VCaP (cell line): ENCODE measurements around the gene INS.

ENCODE experiments used
- H3K27ac ChIP-seq: fragments of 450-650 bp; 2 replicates; pipeline ENCODE4 v1.5.1; 2017
- TF ChIP-seq, protein P1 (sequence below): fragments of 450-650 bp; conservative IDR thresholded peaks from 2 replicates; pipeline ENCODE4 v1.5.1; 2017; ENCODE audit warnings: mild to moderate bottlenecking, moderate library complexity

INS gene

DNA sequence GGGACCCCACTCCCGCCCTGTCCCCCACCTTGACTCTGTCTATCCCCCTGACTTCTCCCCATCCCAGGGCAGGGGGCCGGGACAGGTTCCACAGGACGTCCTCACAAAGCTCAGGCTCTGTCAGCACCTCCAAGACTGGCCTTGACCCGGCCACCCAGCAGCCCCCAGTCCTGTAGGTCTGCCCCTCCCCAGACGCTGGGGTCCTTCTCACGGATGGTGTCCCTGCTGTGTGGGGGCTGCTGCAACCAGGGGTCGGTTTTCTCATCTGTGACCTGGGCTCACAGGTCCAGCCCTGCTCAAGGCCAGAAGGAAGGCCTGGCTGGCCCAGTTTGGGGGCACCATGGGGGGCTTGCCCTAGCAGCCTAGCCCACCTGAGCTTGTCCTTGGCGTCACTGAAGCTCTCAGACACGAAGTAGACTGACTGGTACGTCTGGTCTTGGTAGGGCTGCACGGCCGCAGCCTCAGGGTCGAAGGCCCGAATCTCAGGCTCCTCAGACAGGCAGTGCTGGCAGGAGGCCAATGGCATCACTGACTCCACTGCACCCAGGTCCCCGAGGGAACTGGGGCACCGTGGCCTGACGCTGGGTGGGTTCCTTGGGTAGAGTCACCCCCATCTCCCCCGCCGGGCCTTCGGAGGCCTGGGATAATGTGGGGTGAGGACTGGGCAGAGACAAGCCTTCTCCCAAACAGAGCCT, 4.0 kb upstream of the INS start:
- TF ChIP-seq, protein P1, sequence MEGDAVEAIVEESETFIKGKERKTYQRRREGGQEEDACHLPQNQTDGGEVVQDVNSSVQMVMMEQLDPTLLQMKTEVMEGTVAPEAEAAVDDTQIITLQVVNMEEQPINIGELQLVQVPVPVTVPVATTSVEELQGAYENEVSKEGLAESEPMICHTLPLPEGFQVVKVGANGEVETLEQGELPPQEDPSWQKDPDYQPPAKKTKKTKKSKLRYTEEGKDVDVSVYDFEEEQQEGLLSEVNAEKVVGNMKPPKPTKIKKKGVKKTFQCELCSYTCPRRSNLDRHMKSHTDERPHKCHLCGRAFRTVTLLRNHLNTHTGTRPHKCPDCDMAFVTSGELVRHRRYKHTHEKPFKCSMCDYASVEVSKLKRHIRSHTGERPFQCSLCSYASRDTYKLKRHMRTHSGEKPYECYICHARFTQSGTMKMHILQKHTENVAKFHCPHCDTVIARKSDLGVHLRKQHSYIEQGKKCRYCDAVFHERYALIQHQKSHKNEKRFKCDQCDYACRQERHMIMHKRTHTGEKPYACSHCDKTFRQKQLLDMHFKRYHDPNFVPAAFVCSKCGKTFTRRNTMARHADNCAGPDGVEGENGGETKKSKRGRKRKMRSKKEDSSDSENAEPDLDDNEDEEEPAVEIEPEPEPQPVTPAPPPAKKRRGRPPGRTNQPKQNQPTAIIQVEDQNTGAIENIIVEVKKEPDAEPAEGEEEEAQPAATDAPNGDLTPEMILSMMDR = no peak
- no peak overlapping the region for H3K27ac ChIP-seq

DNA sequence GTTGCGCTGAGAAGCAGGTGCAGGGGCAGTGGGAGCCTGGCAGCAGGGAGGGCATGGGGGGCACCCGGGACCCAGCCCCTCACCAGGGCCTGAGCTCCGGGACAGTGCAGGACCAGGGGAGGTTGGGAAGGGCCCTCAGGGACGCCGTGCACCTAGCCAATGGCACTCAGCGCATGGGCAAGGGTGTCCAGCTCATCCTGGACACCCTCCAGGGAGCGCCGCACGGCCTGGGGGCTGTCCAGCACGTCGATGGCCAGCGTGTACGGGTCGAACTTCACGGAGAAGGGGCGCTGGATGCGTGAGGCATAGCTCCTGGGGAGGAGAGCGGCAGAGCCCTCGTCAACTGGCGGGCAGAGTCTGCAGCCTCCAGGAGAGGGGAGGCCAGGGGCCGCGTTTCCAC, 3.1 kb upstream of the INS start:
- TF ChIP-seq, protein P1 = no peak
- H3K27ac ChIP-seq = no peak overlapping the region

DNA sequence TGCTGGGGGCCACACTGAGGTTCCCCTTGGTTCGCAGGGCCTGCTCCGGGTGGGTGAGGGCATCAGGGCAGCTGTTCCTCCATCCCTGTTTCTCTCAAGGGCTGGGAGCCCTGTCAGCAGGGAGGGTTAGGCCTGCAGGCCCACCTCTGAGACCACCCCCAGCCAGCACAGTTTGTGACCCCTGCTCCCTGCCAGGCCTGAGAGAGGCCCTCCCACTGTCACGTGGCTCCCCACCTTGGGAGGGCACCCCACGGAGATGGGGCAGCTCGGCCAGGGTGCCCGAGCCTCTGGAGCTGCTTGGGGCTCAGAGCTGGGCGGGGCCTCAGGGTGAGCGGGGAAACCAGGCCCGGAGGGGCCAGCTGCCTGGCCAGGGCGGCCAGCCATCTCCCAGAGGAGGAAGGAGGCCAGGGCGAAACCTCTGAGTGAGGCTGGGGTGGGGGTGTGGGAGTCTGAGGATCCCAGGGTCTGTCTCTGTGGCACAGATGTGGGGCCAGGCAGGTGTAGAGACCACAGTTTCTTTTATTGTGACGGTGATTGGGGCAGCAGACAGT, 2.5 kb upstream of the INS start:
- H3K27ac ChIP-seq = no peak overlapping the region
- TF ChIP-seq, protein P1 = no peak

DNA sequence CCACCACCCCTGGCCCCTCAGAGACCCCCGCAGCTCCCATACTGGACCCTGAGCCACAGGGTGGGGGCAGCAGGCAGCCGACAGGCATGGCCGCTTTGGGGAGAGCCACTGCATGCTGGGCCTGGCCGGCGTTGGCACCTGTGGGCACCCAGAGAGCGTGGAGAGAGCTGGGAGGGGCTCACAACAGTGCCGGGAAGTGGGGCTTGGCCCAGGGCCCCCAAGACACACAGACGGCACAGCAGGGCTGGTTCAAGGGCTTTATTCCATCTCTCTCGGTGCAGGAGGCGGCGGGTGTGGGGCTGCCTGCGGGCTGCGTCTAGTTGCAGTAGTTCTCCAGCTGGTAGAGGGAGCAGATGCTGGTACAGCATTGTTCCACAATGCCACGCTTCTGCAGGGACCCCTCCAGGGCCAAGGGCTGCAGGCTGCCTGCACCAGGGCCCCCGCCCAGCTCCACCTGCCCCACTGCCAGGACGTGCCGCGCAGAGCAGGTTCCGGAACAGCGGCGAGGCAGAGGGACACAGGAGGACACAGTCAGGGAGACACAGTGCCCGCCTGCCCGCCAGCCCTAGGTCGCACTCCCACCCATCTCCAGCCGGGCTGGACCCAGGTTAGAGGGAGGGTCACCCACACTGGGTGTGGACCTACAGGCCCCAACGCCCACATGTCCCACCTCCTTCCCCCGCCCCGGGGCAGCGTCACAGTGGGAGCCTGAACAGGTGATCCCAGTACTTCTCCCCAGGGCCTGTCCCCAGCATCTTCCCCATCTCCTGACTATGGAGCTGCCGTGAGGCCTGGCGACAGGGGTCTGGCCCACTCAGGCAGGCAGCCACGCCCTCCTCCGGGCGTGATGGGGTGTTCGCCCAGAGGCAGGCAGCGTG, 1.2 kb downstream of the INS start:
- H3K27ac ChIP-seq = no peak overlapping the region
- TF ChIP-seq, protein P1 = no peak

DNA sequence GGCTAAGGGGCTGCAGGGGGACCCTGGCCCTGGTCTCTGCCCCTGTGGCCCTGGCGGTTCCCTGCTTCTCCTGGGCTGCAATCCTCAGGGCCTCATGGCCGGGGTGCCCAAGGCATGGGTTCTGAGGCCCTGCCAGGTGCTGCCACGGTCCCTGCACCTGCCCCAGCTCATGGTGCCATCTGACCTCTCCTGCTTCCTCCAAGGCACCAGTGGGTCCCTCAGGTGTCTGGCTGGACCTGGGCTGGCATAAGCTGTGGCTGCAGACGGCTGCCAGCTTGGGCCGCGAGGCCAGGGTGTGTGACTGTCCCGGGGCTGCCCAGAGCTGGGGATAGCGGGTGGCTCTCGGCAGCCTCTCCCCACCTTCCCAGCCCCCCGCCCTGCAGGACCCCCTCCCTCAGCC, 2.0 kb downstream of the INS start:
- TF ChIP-seq, protein P1 = no peak
- no peak overlapping the region for H3K27ac ChIP-seq

DNA sequence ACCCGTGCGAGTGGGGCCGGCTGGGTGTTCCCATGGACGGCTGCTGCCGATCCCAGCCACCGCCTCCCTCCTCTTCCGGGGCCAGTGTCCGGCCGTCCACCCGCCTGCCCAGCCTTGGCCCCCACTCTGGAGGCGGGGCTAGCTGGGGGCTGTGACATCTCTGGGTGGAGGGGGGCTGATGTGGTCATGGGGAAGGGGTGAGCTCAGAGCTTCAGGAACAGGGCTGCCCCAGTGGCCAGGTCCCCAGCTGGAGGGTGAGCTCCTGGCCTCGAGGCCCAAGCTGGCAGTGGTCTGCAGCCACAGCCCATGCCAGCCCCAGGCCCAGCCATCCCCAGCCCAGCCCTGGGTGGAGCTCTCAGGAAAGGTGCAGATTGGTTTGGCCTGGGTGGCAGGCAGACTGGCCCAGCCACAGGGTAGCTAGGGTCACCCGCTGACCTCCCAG, 2.7 kb downstream of the INS start:
- TF ChIP-seq, protein P1 = no peak

More for the DNA sequence above, 2.7 kb downstream of the INS start:
- H3K27ac ChIP-seq = no peak overlapping the region
